GM18873 (cell line): ENCODE measurements around the gene SLC4A8.
"Not testable (repeated sequence)": the region's sequence is repeated elsewhere in the genome, so short reads cannot be mapped to it uniquely, and the experiment has no call there.

ENCODE experiments used
- ATAC-seq: cut with Tn5 transposase; IDR thresholded peaks from one replicate; pipeline ENCODE4 v1.9.1; 2021; ENCODE audit warnings: mild to moderate bottlenecking, moderate library complexity, moderate number of reproducible peaks; ENCODE audit not compliant: unreplicated experiment, low FRiP score

Gene SLC4A8

DNA sequence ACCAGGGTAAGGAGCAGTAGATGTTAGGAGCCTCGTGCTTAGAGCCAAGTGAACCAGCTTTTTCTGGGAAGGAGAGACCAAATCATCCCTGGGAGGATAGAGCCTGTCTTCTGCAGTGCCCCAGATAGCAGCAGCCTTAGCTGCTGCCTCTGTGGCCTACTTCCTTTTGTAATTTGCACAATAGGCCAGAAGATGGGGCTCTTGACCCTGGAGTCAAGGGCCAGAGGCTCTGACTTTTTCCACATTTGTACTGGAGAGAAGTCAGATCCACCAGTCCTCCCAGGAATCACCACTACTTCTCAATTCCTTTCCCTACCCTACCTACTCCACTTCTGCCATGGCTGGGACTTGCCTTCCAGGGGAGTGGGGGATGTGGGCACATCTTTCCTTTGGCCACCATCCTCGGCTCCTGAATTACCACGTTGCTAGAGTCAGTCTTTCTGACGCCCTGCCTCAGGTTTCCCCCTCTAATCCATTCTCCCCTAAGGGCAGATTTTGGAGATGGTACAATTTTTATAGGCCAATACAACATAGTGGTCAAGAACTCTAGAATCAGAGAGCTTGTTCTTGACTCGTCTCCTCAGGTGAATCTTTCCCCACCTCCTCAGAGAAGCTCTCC lies 3.3 kb upstream of the SLC4A8 start:
- no peak for ATAC-seq

DNA sequence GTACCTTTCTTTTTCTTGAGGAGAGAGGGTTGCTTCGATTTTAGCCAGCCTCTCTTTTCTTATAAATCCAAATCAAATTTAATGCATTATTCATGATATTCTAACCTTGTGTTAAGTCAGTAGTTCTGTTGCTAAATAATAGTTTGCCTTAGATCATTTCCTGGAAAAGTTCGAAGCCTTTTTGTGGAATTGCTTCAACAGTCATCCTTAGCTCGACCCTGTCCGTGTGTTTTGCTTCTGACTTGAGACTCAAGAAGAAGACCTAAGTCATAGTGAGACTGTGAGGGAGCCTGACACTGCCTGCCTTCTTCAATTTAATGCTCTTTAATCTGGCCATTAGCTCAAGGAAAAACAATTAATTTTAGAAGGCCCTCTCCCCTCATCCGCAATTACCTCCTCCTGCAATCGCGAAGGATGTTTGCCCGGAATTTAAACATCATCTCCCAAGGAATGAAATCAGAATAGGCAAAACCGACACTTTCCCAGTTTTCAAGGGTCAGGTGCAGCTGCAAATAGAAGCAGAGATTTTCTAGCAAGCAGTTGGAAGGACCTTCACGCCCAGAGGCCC lies 453 bp upstream of the SLC4A8 start:
- no peak for ATAC-seq

DNA sequence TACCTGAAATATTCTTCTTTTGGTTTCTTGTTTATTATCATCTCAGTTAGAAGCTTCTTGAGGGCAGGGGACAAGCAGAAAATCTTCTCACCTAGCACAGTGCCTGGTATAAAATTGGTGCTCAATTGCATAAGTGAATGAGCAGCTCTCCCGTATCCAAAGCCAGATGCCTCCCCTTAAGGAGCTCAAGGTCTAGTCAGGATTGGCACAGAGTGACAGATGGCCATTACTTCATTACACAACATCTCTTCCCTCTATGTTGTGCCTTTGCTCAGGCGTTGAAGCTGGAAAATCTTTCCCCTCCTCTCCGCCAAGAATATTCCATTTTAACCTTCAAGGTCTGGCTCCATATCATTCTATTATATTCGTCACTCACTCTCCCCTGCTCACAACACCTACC lies 3.6 kb downstream of the SLC4A8 start:
- no peak for ATAC-seq

DNA sequence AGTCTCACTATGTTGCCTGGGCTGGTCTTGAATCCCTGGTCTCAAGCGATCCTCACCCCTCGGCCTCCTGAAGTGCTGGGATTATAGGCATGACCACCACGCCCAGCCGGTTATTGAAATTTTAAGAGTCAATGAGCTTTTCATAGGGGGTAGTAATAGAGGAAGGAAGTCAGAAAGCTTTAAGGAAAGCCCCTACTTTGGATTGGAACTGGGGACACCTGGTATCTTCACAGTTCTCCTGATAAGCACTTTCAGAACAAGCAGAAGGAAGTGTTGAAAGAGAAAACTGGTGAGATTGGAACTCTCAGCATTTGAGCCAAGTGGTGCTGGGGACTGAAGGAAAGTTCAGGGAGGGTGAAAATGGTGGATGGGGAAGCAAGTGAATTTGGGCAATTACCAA lies 5.1 kb downstream of the SLC4A8 start:
- no peak for ATAC-seq

DNA sequence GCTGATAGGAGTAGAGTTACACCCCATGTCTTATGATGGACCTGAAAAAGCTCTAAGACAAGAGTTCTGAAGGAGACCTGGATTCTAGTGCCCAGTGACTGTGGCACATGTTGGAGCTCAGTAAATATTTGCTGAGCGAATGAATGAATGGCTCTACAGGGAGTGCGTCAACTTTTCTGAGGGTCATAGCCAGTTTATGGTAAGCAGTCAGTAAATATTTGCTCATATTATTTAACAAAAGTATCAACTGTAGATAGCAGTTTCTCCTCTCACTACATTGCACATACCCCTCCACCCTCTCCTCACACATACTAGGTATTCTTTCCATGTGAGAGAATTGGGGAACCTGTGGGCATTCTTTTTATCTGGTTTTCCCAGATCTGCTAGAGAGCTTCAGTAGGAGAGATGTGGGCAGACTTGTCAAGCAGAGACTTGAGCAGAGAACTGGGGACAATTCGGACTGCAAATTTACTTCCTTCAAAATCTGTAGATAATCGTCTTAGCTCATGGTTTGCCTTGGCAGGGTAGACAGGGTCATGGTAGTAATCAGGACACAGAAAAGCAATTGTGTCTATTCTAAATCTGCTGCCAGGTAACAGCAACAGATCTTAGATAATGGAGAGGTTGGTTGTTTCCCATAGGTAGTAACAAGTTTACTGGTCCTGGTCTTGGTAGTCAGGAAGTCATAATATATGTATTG lies 5.7 kb downstream of the SLC4A8 start:
- no peak for ATAC-seq

DNA sequence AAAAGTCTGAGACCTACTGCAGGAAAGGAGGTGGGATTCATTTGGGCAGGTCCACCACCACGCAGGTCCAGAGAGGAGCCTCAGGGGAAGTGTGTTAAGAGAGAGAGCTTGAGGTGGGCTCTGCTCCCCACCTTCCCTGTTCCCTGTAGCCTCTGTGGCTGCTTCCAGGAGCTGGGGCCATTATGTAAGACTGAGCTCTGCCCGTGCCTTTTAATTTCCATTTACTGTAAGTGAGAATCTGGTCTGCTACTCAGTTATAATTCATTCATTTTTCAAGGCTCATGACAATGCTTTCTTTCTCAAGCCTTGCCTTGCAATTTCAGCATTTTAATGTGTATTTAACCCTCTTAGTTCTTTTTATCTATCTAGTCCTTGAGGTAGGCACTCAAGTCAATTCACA lies 8.3 kb downstream of the SLC4A8 start:
- no peak for ATAC-seq

DNA sequence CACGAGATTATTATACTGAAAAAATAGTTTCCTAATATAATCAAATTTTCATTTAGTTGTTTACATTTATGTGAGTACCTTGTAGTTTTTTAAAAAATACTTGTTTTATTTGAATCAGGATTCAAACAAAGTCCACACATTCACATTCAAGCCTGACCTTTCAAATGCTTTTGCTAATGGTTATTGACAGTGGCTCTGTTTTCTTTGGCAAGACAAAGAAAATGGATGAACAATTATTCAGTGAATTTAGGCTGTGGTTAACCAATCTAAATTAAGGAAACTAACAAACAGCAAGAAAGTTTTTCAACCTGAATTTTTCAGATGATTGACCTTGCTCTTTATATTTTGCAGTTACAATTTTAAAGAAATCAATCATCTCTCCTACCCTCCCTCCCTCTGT lies 9.7 kb downstream of the SLC4A8 start:
- no peak for ATAC-seq

DNA sequence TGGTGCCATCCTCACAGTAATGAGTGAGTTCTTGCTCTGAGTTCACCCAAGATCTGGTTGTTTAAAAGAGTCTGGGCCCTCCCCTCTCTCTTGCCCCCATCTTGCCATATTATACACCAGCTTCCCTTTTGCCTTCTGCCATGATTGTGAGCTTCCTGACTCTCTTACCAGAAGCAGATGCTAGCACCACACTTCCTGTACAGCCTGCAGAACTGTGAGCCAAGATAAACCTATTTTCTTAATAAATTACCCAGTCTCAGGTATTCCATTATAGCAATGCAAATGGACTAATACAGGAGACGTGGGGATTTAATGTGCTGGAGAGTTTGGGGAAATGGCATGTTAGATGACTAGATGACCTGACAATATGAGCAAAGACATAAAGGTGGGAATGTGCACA lies 12.8 kb downstream of the SLC4A8 start:
- ATAC-seq, result no peak

DNA sequence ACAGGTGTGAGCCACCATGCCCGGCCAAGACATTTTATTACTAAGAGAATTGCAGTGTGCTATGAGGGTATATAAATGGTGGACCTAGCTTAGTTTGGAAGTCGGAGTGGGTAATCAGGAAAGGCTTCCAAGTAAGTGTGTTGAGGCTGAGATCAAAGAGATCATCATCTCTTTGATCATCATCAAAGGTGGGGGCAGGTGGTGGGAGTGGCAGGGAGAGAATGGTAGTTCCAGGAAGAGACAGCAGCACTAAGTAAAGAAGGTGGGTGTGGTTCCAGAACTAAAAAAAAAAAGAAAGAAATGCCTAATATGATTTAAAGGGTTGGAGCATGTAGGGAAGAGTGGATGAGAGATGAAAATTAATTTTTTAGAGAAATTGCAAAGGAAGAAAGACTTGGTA lies 14.7 kb downstream of the SLC4A8 start:
- no peak for ATAC-seq

DNA sequence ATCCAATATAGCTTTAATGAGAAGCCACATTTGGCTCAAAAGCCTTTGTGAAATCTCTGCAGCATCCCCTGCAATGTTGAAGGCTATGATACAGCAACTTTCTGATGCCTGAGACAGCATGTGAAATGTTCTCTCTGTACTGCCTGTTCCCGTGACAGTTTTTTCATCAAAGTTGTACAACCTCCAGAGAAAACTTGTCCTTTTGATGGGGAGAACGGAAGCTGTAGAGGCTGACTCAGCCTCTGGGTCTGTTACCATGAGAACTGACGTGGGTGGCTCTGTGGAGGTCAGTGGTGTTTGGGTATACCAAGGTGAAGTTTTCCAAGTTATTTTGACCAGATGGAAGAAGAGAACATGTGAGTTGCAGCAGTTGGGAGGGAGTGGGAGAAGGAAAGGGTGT lies 17.0 kb downstream of the SLC4A8 start:
- ATAC-seq, result no peak

DNA sequence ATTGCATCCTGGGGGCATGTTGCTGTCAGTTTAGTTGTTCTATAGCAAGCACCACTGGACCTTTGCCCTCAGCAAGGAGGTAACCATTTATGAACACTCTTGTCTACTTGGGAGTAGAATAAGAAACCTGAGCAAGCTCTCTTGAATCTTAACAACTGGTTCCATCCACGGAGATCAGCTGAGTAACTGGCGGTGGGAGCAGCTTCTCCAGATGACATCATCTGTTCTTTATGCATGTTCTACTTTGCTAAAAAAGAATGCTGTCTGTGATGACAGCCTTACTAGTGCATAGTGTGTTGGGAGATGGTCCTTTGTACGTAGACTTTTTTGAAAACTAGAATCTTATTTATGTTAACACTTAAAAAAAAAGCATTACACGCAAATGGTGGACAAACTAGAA lies 17.7 kb downstream of the SLC4A8 start:
- no peak for ATAC-seq

DNA sequence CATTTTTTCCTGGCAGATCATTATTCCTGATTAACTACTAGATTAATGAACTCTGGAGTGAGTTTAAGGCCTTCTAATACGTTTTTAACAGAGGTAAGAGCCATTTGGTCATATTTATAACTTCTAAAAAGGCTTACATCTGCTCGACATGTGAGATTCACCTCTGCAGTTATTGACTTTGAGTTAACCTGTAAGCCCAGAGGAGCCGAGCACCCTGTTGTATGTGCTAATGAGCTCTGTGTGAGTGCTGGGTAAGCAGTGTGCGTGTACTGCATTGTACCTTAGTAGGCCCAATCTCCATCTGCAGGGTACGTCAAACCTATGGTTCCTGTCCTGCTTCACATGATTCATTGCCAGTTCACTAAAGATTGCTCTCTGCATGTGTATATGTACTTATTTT lies 18.9 kb downstream of the SLC4A8 start:
- no peak for ATAC-seq

DNA sequence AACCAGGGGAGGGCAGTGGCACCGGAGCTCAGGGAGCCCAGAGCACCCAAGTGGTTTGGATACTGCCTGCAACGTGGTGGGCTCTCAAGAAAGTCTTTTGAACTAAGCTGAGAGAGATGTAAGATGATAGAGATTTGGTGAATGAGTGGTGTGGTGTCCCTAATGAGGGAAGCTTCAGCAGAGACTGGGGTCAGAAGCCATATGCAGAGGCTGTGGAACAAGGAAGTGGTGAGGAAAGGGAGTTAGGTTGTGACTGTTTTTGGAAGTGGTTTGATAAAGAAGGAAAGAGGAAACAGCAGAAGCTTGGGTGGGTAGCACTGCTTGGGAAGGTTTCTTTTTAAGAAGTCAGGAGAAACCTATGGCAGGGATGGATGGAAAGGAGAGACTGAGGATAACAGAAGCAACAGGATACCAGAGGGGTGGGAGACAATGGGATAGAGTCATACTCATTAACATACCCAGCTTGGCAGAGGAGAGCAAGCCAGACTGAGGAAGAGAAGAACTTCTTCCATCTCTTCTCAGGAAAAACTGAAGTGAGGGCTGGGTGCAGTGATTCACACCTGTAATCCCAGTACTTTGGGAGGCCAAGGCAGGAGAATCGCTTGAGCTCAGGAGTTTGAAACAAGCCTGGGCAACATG lies 24.1 kb downstream of the SLC4A8 start:
- no peak for ATAC-seq

DNA sequence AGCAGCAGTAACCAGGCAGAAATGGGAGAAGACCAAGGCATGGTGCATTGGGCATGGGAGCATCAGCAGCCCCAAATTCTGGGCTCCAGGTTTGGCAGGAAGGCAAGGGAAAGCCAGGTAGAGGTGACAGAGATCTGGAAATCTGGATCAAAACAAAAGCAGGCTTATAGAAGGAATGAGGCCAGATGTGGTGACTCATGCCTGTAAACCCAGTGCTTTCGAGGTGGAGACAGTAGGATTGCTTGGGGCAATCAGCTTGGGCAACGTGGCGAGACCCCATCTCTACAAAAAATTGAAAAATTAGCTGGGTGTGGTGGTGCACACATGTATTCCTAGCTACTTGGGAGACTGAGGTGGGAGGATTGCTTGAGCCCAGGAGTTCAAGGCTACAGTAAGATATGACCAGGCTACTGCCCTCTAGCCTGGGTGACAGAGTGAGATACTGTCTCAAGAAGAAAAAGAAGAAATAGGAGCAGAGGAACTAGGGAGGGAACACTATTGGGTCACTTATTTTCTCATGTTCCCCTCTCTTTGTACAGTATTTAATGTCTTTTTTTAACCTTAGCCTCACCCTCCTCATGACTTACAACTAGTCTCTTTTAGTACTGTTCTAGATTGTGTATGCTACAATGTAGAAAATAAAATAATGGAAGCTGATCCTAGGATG lies 25.1 kb downstream of the SLC4A8 start:
- no peak for ATAC-seq

DNA sequence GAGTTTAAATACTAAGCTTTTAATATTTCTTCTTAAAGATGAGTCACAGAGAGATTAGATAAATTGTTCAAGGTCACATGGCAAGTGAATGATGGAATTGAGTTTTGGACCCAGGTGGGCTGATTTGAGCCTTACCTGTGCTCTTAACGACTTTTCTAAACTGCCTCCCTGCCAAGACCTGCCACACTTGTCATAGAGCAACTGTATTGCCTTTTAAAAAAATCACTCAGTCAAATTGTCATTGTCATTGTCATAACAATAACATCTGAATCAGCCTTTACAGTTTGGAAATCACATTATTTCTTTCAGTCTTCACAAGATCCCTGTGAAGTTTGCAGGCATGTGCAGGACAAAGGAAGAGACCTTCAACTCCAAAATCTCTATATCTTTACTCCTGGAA lies 25.7 kb downstream of the SLC4A8 start:
- no peak for ATAC-seq

DNA sequence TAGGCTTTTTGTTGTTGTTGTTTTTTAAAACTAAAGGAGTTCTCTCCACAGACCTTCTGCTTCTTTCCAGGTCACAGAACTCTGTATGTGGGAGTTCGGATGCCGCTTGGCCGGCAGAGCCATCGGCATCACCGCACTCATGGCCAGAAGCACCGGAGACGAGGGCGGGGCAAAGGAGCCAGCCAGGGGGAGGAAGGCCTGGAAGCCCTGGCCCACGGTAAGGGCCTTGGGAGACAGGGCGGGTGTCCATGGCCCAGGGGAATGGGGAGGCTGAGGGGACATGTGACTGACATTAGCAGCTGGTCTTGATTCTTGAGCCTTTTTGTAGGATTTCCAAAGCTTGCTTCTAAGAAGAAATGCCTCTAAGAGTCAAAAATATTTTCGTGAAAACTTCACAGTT lies 26.2 kb downstream of the SLC4A8 start:
- ATAC-seq, result no peak

DNA sequence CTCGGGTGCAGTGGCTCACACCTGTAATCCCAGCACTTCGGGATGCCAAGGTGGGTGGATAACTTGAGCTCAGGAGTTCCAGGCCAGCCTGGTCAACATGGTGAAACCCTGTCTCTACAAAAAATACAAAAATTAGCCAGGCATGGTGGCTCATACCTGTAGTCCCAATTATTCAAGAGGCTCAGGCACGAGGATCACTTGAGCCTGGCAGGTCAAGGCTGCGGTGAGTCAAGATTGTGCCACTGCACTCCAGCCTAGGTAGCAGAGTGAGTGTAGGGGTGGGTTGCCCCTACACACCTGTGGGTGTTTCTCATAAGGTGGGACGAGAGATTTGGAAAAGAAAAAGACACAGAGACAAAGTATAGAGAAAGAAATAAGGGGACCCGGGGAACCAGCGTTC lies 29.4 kb downstream of the SLC4A8 start:
- not testable (repeated sequence) for ATAC-seq

DNA sequence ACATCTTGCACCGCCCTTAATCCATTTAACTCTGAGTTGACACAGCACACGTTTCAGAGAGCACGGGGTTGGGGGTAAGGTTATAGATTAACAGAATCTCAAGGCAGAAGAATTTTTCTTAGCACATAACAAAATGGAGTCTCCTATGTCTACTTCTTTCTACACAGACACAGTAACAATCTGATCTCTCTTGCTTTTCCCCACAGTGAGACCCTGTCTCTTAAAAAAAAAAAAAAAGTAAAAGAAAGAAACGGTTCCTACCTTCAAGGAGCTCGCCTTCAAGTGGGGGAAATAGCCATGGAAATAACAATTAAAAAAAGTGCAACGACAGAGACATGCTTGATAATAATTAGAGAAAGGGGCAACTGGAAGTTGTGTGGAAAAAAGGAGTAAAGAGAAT lies 30.4 kb downstream of the SLC4A8 start:
- not testable (repeated sequence) for ATAC-seq

DNA sequence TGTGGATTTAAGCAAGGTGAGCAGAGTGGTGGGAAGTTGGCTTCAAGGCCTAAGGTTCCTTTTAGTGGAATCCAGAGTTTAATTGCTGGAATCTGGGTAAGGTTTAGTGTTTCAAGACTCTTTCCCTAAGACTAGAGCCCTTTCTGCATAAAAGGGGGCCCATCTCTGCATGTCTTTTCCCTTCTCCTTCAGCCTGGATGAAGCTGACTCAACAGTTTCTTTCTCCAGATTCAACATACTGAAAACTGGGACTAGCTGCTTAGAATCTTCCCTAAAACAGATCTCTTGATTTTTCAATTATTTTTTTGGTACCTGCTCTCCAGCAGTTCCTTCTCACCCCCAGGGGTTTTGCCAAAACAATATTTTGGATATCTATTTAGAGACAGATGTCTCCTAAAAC lies 34.0 kb downstream of the SLC4A8 start:
- no peak for ATAC-seq

DNA sequence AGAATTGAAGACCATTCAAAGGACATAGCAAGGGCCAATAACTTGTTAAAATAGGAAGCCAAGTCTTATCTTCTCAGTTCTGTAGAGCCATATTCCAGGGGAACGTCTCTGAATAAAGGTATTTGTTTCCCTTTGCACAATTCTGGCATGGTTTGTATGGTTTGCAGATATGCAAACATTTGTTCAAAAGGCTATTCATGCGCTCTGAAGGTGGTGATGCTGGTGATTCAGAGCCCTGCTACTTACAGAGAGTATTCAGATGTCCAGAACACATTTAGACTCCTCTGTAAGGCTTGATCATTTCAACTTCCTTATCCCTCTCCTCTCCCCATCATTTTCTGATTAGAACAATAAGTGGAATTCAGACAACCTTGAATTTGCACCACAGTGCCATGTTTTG lies 35.9 kb downstream of the SLC4A8 start:
- ATAC-seq, result no peak

DNA sequence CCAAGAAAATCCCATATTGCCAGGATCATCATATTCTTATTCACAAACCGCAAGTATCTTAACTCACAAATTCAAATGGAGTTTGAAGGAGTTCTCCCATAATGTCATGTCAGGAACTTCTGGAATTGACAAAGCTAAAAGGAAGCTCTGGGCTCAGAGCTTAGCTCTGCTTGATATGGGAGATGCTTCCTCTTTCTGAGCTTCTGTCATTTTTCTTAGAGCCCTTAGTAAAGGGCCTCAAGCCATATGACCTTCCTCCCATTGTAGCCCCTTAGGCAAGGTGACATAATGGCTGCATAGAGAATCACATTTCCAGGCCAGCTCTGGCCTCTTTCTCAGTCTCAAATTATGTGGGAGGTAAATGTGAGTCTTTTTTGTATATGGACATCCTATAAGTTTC lies 40.9 kb downstream of the SLC4A8 start:
- no peak for ATAC-seq
